ENCODE measurements around the gene ZNF20. TPM values are rescaled to one million over a fixed set of nuclear protein-coding genes. Genes with fewer than 3 reads are reported as not detected.

The ZNF20 gene
- total RNA-seq, 4 donors from 2014 or later: 1.3 to 5.8 (median 3.1) TPM

- TF ChIP-seq POLR2AphosphoS5 (IDR thresholded peaks at IDR 0.05) (no peak), POLR2A (IDR thresholded peaks at IDR 0.05; ENCODE audit: low read depth) (no peak), EP300 (IDR thresholded peaks at IDR 0.05) (no peak)
- TF ChIP-seq, protein P1, sequence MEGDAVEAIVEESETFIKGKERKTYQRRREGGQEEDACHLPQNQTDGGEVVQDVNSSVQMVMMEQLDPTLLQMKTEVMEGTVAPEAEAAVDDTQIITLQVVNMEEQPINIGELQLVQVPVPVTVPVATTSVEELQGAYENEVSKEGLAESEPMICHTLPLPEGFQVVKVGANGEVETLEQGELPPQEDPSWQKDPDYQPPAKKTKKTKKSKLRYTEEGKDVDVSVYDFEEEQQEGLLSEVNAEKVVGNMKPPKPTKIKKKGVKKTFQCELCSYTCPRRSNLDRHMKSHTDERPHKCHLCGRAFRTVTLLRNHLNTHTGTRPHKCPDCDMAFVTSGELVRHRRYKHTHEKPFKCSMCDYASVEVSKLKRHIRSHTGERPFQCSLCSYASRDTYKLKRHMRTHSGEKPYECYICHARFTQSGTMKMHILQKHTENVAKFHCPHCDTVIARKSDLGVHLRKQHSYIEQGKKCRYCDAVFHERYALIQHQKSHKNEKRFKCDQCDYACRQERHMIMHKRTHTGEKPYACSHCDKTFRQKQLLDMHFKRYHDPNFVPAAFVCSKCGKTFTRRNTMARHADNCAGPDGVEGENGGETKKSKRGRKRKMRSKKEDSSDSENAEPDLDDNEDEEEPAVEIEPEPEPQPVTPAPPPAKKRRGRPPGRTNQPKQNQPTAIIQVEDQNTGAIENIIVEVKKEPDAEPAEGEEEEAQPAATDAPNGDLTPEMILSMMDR (IDR thresholded peaks at IDR 0.05): no peak
- Histone ChIP-seq H3K36me3 (peaks cover 0 to 11% (median 8%) of the 10 kb centered on the region in 4 donors), H3K4me3 (peak overlapping the region; percentile 76 to 98 (median 91)), H3K27ac (replicated peaks in 1 of 4) (peak overlapping the region; percentile 95 to 98 (median 96)), H3K27me3 (no peaks in the 10 kb centered on the region), H3K9me3 (no peaks in the 10 kb centered on the region), H3K4me1 (peaks cover 33 to 47% (median 44%) of the 10 kb centered on the region in 4 donors)
- WGBS: 9% methylated on average over 2 of the region's 2 CpGs
- intact Hi-C loops (cut with DNase I): no loop called here
- no peak for DNase-seq (ENCODE audit: extremely low spot score)
Measured at GRCh38 chr19:12163826-12164225, 23.7 kb upstream of the ZNF20 start.

DNA sequence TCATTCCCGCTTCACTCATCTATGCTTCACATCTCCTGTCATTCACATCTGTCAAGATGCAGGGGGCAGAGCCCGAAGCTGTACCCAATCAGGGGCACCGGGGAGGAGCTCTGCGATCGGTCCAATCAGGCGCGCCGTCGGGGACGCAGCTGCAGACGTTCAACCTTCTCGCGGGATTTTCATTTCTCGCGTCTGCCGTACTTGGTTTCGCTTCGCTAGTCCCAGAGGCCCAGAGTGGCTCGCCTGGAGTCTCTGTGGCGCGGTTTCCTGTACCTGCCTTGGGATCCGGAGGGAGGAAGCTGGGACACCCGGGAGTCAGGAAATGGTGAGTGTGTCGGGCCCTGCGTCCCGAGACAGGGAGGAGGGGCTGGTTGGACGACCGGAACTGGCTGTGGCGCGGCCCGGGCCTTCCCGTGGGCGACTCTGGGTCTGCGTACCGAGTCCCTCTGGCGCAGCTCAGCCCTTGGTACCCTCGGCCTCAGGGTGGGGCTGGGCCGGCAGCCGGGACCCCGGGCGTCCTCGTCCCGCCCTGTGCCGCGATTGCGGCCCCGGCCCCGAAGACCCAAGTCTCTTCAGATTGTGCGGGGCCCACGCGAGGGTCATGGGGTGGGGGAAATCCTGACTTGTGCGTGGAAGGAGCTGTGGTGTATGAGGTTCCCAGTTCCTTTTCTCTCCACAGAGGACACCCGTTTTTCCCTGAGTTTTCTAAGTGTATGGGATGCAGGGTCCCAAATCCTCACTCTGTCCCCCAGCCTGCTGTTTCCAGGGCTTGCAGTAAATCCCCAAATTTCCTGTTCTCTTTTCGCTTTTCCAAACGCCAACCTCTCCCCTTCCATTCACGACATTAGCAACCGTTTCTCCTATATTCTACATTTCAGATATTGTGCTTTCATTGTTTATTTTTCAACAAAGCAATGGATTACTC is 23.0 kb upstream of the ZNF20 start, which contains the start of gene ZNF136:
Gene ZNF136 (plus strand): TSS at position 215 of the 925 bp plus-strand sequence. CDS start 108 bp downstream, at position 323.
- Histone ChIP-seq H3K9me3 (no peaks in the 10 kb centered on the region), H3K36me3 (peaks cover 0 to 8% (median 4%) of the 10 kb centered on the region in 4 donors), H3K4me3 (peak within 1 kb of the TSS; percentile 76 to 98 (median 91)), H3K27me3 (no peaks in the 10 kb centered on the region), H3K27ac (replicated peaks in 1 of 4) (peak within 1 kb of the TSS; percentile 95 to 98 (median 96)), H3K4me1 (peaks cover 33 to 47% (median 44%) of the 10 kb centered on the region in 4 donors)
- WGBS: 0% methylated on average over 31 of the region's 57 CpGs
- TF ChIP-seq POLR2AphosphoS5 (IDR thresholded peaks at IDR 0.05) (peak; percentile 94 to 95), POLR2A (IDR thresholded peaks at IDR 0.05; ENCODE audit: low read depth) (peak; percentile 54)
- TF ChIP-seq, protein P1 (IDR thresholded peaks at IDR 0.05): no peak
- peak; percentile 96 for DNase-seq (ENCODE audit: extremely low spot score)
- intact Hi-C loops (cut with DNase I): no loop called here

DNA sequence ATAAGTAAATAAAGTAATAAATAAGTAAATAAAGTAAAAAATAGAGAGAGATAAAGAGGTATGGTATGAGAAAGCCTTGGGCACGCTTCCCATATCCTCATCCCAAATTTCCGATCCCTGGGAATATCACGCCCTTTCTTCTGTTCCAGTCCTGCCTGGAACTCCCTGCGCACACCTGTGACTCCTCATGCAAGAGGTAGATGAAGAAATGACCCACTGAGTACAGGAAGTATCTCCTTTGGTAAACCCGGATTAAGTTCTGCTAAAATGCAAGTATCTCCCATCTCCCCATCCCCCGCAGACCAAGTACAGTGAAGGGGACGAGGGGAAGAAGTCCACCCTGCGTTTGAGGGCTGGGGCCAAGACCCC is 22.3 kb upstream of the ZNF20 start:
- H3K4me1 ChIP-seq: peaks cover 34 to 47% (median 44%) of the 10 kb centered on the region in 4 donors
- intact Hi-C loops (cut with DNase I): no loop called here
- WGBS: 16% methylated on average over 8 of the region's 8 CpGs
- H3K4me3 ChIP-seq: peak overlapping the region; percentile 76 to 98 (median 91)
- H3K36me3 ChIP-seq: peaks cover 0 to 8% (median 4%) of the 10 kb centered on the region in 4 donors
- DNase-seq (ENCODE audit: extremely low spot score): no peak
- peak overlapping the region; percentile 95 to 98 (median 96) for H3K27ac ChIP-seq (replicated peaks in 1 of 4)
- H3K9me3 ChIP-seq: no peaks in the 10 kb centered on the region
- H3K27me3 ChIP-seq: no peaks in the 10 kb centered on the region
- TF ChIP-seq POLR2A (IDR thresholded peaks at IDR 0.05; ENCODE audit: low read depth) (no peak), EP300 (IDR thresholded peaks at IDR 0.05) (no peak), POLR2AphosphoS5 (IDR thresholded peaks at IDR 0.05) (no peak)
- TF ChIP-seq, protein P1 (IDR thresholded peaks at IDR 0.05): no peak

- Histone ChIP-seq H3K27ac (replicated peaks in 1 of 4) (no peak overlapping the region), H3K4me1 (peaks cover 31 to 44% (median 37%) of the 10 kb centered on the region in 4 donors), H3K36me3 (peaks cover 0 to 2% (median 0%) of the 10 kb centered on the region in 4 donors), H3K27me3 (no peaks in the 10 kb centered on the region), H3K9me3 (no peaks in the 10 kb centered on the region), H3K4me3 (no peak overlapping the region)
- DNase-seq (ENCODE audit: extremely low spot score): no peak
- intact Hi-C loops (cut with DNase I): no loop called here
- 95% methylated on average over 23 of the region's 25 CpGs for WGBS
- TF ChIP-seq EP300 (IDR thresholded peaks at IDR 0.05) (no peak), POLR2A (IDR thresholded peaks at IDR 0.05; ENCODE audit: low read depth) (no peak), POLR2AphosphoS5 (IDR thresholded peaks at IDR 0.05) (no peak)
- TF ChIP-seq, protein P1 (IDR thresholded peaks at IDR 0.05): no peak
Measured at GRCh38 chr19:12159773-12160414, 19.7 kb upstream of the ZNF20 start.
